ENCODE data around the gene FUT9. TPM values are rescaled to one million over a fixed set of nuclear protein-coding genes. Genes with fewer than 3 reads are reported as not detected.

FUT9 gene
- total RNA-seq: not detected in 2 replicates

- no peak for TF ChIP-seq CTCF (IDR thresholded peaks at IDR 0.05; ENCODE audit: insufficient read depth, low read depth, low read length)
- no peak for DNase-seq (ENCODE audit: low read depth)
- no peak within 1 kb of the TSS for H3K4me3 ChIP-seq (ENCODE audit: low read depth, low read length)
Observed at GRCh38 chr6:96015518-96016333, at the start of gene FUT9. TSS of gene FUT9 (plus strand) at chr6:96015974. CDS start at chr6:96203156, 187,182 bp downstream.

DNA sequence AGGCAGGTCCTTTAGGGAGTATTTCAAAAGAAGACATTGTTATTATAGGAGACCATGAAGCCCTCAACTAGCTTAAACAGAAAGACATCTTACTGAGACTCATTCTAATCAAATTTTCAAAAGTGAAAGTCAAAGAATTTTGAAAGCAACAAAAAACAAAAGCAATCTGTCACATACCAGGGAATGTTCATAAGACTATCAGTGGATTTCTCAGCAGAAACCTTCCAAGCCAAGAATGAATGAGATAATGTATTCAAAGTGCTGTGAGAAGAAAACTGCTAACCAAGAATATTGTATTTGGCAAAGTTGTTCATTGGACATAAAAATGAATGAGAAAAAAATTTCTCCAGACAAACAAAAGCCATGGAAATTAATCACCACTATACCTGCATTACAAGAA is 48.2 kb upstream of the FUT9 start:
- H3K4me3 ChIP-seq (ENCODE audit: low read depth, low read length): no peak overlapping the region
- TF ChIP-seq CTCF (IDR thresholded peaks at IDR 0.05; ENCODE audit: insufficient read depth, low read depth, low read length): no peak
- DNase-seq (ENCODE audit: low read depth): no peak

GRCh38 chr6:95973976-95974375 is 41.8 kb upstream of the FUT9 start:
- DNase-seq (ENCODE audit: low read depth): no peak
- TF ChIP-seq CTCF (IDR thresholded peaks at IDR 0.05; ENCODE audit: insufficient read depth, low read depth, low read length): no peak
- H3K4me3 ChIP-seq (ENCODE audit: low read depth, low read length): no peak overlapping the region

DNA sequence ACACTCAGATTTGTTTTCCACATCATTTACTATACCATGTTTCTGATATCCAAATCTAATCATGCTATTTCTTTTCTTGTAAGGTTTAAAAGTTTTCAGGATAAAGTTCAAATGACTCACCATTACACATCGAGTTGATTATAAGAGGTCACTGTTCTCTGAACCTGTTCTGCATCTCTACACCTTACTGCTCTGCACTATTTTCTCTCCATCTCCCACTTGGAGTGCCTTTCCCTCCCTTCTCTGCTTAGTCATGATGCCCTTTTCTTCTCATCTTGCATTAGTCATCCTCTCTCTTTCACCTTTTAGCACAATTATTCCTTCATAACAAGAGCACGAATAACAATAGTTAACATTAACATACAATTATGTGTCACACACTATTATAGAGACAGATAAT is 37.5 kb upstream of the FUT9 start:
- no peak for TF ChIP-seq CTCF (IDR thresholded peaks at IDR 0.05; ENCODE audit: insufficient read depth, low read depth, low read length)
- H3K4me3 ChIP-seq (ENCODE audit: low read depth, low read length): no peak overlapping the region
- DNase-seq (ENCODE audit: low read depth): no peak

GRCh38 chr6:95991906-95992305 is 23.9 kb upstream of the FUT9 start:
- no peak overlapping the region for H3K4me3 ChIP-seq (ENCODE audit: low read depth, low read length)
- TF ChIP-seq CTCF (IDR thresholded peaks at IDR 0.05; ENCODE audit: insufficient read depth, low read depth, low read length): no peak
- DNase-seq (ENCODE audit: low read depth): no peak

DNA sequence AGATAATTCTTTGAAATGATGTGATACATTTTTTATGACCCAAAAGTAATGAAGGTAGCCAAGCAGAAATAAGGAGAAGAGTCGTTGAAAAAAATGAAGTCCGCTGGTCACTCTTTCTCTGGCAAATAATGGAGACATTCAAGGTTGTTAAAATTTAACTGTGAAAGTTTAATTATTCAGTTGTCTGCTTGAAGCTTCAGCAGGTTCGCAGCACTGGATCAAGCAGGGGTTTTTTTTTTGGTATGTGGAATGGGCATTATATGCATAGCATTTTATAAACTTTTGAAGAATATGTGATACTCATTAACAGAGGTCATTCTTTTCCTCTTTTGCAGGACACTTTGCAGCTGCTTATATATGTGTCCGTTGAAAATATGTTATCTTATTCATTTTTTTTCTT is 21.6 kb upstream of the FUT9 start:
- TF ChIP-seq CTCF (IDR thresholded peaks at IDR 0.05; ENCODE audit: insufficient read depth, low read depth, low read length): no peak
- DNase-seq (ENCODE audit: low read depth): no peak
- no peak overlapping the region for H3K4me3 ChIP-seq (ENCODE audit: low read depth, low read length)

- no peak overlapping the region for H3K4me3 ChIP-seq (ENCODE audit: low read depth, low read length)
- no peak for DNase-seq (ENCODE audit: low read depth)
- no peak for TF ChIP-seq CTCF (IDR thresholded peaks at IDR 0.05; ENCODE audit: insufficient read depth, low read depth, low read length)
Observed at GRCh38 chr6:95998133-95998532, 17.6 kb upstream of the FUT9 start.
